CD14-positive monocyte (primary cell): ENCODE data around the gene LDLRAD2. TPM values are rescaled to one million over a fixed set of nuclear protein-coding genes. Genes with fewer than 3 reads are reported as not detected.

Experiments
- DNase-seq, 3 donors: peaks; one replicate each; pipeline ENCODE4 v3.0.0-alpha.2; 2011 to 2022
- H2AFZ ChIP-seq: 2 replicates; pipeline ENCODE4 v1.6.0; 2012; ENCODE audit warnings: mild to moderate bottlenecking, low read depth, low read length, inconsistent platforms; ENCODE audit not compliant: insufficient read depth, poor library complexity, severe bottlenecking
- H3K27ac ChIP-seq, 2 donors: 1 replicate in 1 of 2; 2 replicates in 1 of 2; pipeline ENCODE4 v1.5.1; 2012 to 2013; ENCODE audit warnings: low read length in 2 of 2, control low read depth in 1 of 2, inconsistent platforms in 1 of 2, low read depth in 1 of 2, mild to moderate bottlenecking in 1 of 2
- H3K27me3 ChIP-seq, 2 donors: one replicate each; pipeline versions ENCODE4 v1.6.0 to v1.6.1; 2011 to 2013; ENCODE audit warnings: low read length in 2 of 2; ENCODE audit not compliant: control insufficient read depth in 2 of 2, insufficient read depth in 2 of 2
- H3K36me3 ChIP-seq, 2 donors: replicated peaks in 1 of 2; 1 replicate in 1 of 2; 2 replicates in 1 of 2; pipeline versions ENCODE4 v1.5.1 to v1.6.1; 2012 to 2013; ENCODE audit warnings: low read length in 2 of 2, control low read depth in 1 of 2, inconsistent platforms in 1 of 2, mild to moderate bottlenecking in 1 of 2; ENCODE audit not compliant: insufficient read depth in 2 of 2, control insufficient read depth in 1 of 2
- H3K4me1 ChIP-seq, 2 donors: 1 replicate in 1 of 2; 2 replicates in 1 of 2; pipeline versions ENCODE4 v1.5.1 to v1.6.1; 2012 to 2013; ENCODE audit warnings: low read length in 2 of 2, control low read depth in 1 of 2, inconsistent platforms in 1 of 2, mild to moderate bottlenecking in 1 of 2, moderate library complexity in 1 of 2; ENCODE audit not compliant: insufficient read depth in 2 of 2, control insufficient read depth in 1 of 2
- H3K4me2 ChIP-seq: replicated peaks from 2 replicates; pipeline ENCODE3; 2012; ENCODE audit warnings: low read length, moderate library complexity, mild to moderate bottlenecking; ENCODE audit not compliant: poor library complexity, severe bottlenecking; ENCODE audit errors: extremely low read depth
- H3K4me3 ChIP-seq, 3 experiments: fragments of 200-600 bp in 1 of 3; sonication (generic) in 1 of 3; replicated peaks in 1 of 3; 1 replicate in 2 of 3; 2 replicates in 1 of 3; pipeline ENCODE4 v1.5.1; 2011 to 2013; ENCODE audit warnings: low read length in 3 of 3, mild to moderate bottlenecking in 3 of 3, control low read depth in 2 of 3, low read depth in 2 of 3, inconsistent platforms in 1 of 3, moderate library complexity in 1 of 3
- H3K79me2 ChIP-seq: 2 replicates; pipeline ENCODE4 v1.6.0; 2012; ENCODE audit warnings: mild to moderate bottlenecking, control low read depth, inconsistent platforms, low read length, moderate library complexity; ENCODE audit not compliant: insufficient read depth
- H3K9ac ChIP-seq: 2 replicates; pipeline ENCODE4 v1.6.0; 2017; ENCODE audit warnings: low read length, mild to moderate bottlenecking; ENCODE audit not compliant: insufficient read depth, poor library complexity, severe bottlenecking
- H3K9me3 ChIP-seq, 2 donors: replicated peaks in 1 of 2; 1 replicate in 1 of 2; 2 replicates in 1 of 2; pipeline versions ENCODE4 v1.5.1 to v1.6.1; 2012 to 2013; ENCODE audit warnings: low read length in 2 of 2, control low read depth in 1 of 2; ENCODE audit not compliant: control insufficient read depth in 1 of 2, insufficient read depth in 1 of 2
- H4K20me1 ChIP-seq: 2 replicates; pipeline ENCODE4 v1.6.0; 2012; ENCODE audit warnings: mild to moderate bottlenecking, low read length, control low read depth, moderate library complexity; ENCODE audit not compliant: insufficient read depth
- H3K27ac Mint-ChIP-seq, 7 donors: one replicate each; pipeline ENCODE4 v1.8.0; 2020; ENCODE audit warnings: mild to moderate bottlenecking in 7 of 7, mixed read lengths in 7 of 7, moderate library complexity in 6 of 7, inconsistent platforms in 2 of 7
- H3K27me3 Mint-ChIP-seq, 3 donors: one replicate each; pipeline ENCODE4 v1.8.0; 2021 to 2022; ENCODE audit warnings: low read depth in 3 of 3, mild to moderate bottlenecking in 3 of 3, mixed read lengths in 3 of 3, moderate library complexity in 3 of 3, inconsistent platforms in 1 of 3
- H3K36me3 Mint-ChIP-seq, 2 donors: one replicate each; pipeline ENCODE4 v1.8.0; 2020; ENCODE audit warnings: mixed read lengths in 2 of 2, inconsistent platforms in 1 of 2, mild to moderate bottlenecking in 1 of 2
- H3K4me1 Mint-ChIP-seq: one replicate; pipeline ENCODE4 v1.8.0; 2020; ENCODE audit warnings: mild to moderate bottlenecking, mixed read lengths
- H3K4me3 Mint-ChIP-seq, 2 donors: one replicate each; pipeline ENCODE4 v1.8.0; 2020; ENCODE audit warnings: mild to moderate bottlenecking in 2 of 2, mixed read lengths in 2 of 2, moderate library complexity in 1 of 2
- H3K9me3 Mint-ChIP-seq, 7 donors: one replicate each; pipeline ENCODE4 v1.8.0; 2020 to 2022; ENCODE audit warnings: mixed read lengths in 7 of 7, mild to moderate bottlenecking in 6 of 7, moderate library complexity in 6 of 7, inconsistent platforms in 2 of 7
- CTCF ChIP-seq: fragments of 200-600 bp; IDR thresholded peaks from one replicate; pipeline ENCODE4 v1.8.0; 2022; ENCODE audit warnings: antibody characterized with exemption, mild to moderate bottlenecking
- WGBS: methylation state at CpG from one replicate; pipeline ENCODE4 v1.1.5; 2013; ENCODE audit warnings: missing lambda C conversion rate; ENCODE audit not compliant: insufficient coverage; 5-methylcytosine and 5-hydroxymethylcytosine counted together
- intact Hi-C, 2 donors: fragments of 100-400 bp; cut with micrococcal nuclease; formaldehyde crosslinking; loops; one replicate each; pipeline versions ENCODE4 v1.15.0 to v1.15.1; 2023
- polyA plus RNA-seq, 3 donors: library from polyadenylated mRNA; depleted of rRNA in 1 of 3; unstranded in 2 of 3; stranded (reverse) in 1 of 3; fragments of 300-500 nt in 2 of 3; fragments of >200 nt in 1 of 3; fragmentation: Illumina TruSeq in 2 of 3; gene quantifications; 1 replicate in 2 of 3; 2 replicates in 1 of 3; pipeline ENCODE4 v1.2.3, GENCODE V29; 2012 to 2021

Gene LDLRAD2
- polyA plus RNA-seq, 3 donors = 0.63 TPM; not detected in 2

- Mint-ChIP-seq H3K9me3 (peaks cover 0 to 3% (median 0%) of the 10 kb centered on the region in 7 donors), H3K4me3 (no peak overlapping the region), H3K27ac (no peak overlapping the region), H3K36me3 (no peaks in the 10 kb centered on the region), H3K27me3 (peaks cover 0 to 3% (median 1%) of the 10 kb centered on the region in 3 donors), H3K4me1 (peaks cover 30% of the 10 kb centered on the region)
- Histone ChIP-seq H3K4me3 (no peak overlapping the region), H3K9me3 (no peaks in the 10 kb centered on the region), H3K27me3 (no peaks in the 10 kb centered on the region), H3K36me3 (no peaks in the 10 kb centered on the region), H3K4me1 (peaks cover 19 to 26% of the 10 kb centered on the region in 2 donors), H3K79me2 (no peaks in the 10 kb centered on the region), H3K9ac (no peak overlapping the region), H3K27ac (no peak overlapping the region), H2AFZ (no peak overlapping the region), H4K20me1 (no peaks in the 10 kb centered on the region), H3K4me2 (no peak overlapping the region)
- no peak for DNase-seq
- 92% methylated on average over 33 of the region's 35 CpGs for WGBS
- intact Hi-C loops = no loop called here
- no peak for TF ChIP-seq CTCF
These were observed 43.4 kb downstream of the LDLRAD2 start for GRCh38 chr1:21855257-21856096.

- Histone ChIP-seq H3K27me3 (no peaks in the 10 kb centered on the region), H3K4me2 (no peak overlapping the region), H3K4me3 (no peak overlapping the region), H3K27ac (no peak overlapping the region), H2AFZ (no peak overlapping the region), H4K20me1 (no peaks in the 10 kb centered on the region), H3K36me3 (no peaks in the 10 kb centered on the region), H3K4me1 (peaks cover 17 to 23% of the 10 kb centered on the region in 2 donors), H3K79me2 (no peaks in the 10 kb centered on the region), H3K9ac (peak overlapping the region; percentile 20), H3K9me3 (peaks cover 0 to 13% of the 10 kb centered on the region in 2 donors)
- peak overlapping the region in 1 of 2 donors; percentile 9 for H3K4me3 Mint-ChIP-seq
- peak in 1 of 3 donors; percentile 34 for DNase-seq
- H3K9me3 Mint-ChIP-seq = peaks cover 5 to 17% (median 9%) of the 10 kb centered on the region in 7 donors
- peak overlapping the region in 2 of 7 donors; percentile 27 to 42 for H3K27ac Mint-ChIP-seq
- intact Hi-C loops = no loop called here
- 42% methylated on average over 11 of the region's 14 CpGs for WGBS
- no peak for TF ChIP-seq CTCF
- H3K4me1 Mint-ChIP-seq = peaks cover 27% of the 10 kb centered on the region
- H3K36me3 Mint-ChIP-seq = peaks cover 0 to 5% of the 10 kb centered on the region in 2 donors
- H3K27me3 Mint-ChIP-seq = peaks cover 0 to 5% (median 1%) of the 10 kb centered on the region in 3 donors
These were observed 45.2 kb downstream of the LDLRAD2 start for GRCh38 chr1:21857142-21857839.
